H1 (cell line): ENCODE results near the gene ZFAND4. TPM values are rescaled to one million over a fixed set of nuclear protein-coding genes. Genes with fewer than 3 reads are reported as not detected.

ENCODE experiments used
- polyA plus RNA-seq, 7 experiments: library from polyadenylated mRNA; depleted of rRNA in 3 of 7; stranded (reverse) in 5 of 7; unstranded in 2 of 7; fragments of >200 nt in 5 of 7; fragments of 200-250 nt in 2 of 7; gene quantifications; 1 replicate in 5 of 7; 2 replicates in 1 of 7; 4 replicates in 1 of 7; pipeline versions ENCODE4 v1.2.1 to v1.2.3, GENCODE V29; 2011 to 2013; ENCODE audit warnings: missing spikeins in 2 of 7, mixed read lengths in 2 of 7
- total RNA-seq: library from RNA; stranded (reverse); fragmentation: NEBNext Ultra II Directional; extraction: Animal tissue kit (Norgen Biotek cat#: 25700); gene quantifications from 2 replicates; pipeline ENCODE4 v1.2.1, GENCODE V29; 2021

Gene ZFAND4
- total and polyA plus RNA-seq, 2 of the 8 experiments (the other 6 are each of a cell fraction or from before 2014, with no cell fraction given): 2.8 to 17.8 TPM

Other genes with a start within 250 kb of the ZFAND4 start
- 28.1 and 33.8 TPM in 2 replicates for gene WASHC2C, start 54.5 kb upstream of the ZFAND4 start, total RNA-seq
- gene WASHC2C, start 54.5 kb upstream of the ZFAND4 start, polyA plus RNA-seq (2011; rRNA removed): 7.0 and 8.0 TPM in 2 replicates
- 13.9 and 19.7 TPM in 2 replicates for gene AGAP4, start 174.7 kb upstream of the ZFAND4 start, total RNA-seq
- 13.5 and 16.9 TPM in 2 replicates for gene AGAP4, start 174.7 kb upstream of the ZFAND4 start, polyA plus RNA-seq (2011; rRNA removed)